H7 (cell line): Measurements from ENCODE around the gene DOCK3. TPM values are rescaled to one million over a fixed set of nuclear protein-coding genes. Genes with fewer than 3 reads are reported as not detected.
A peak's percentile ranks its signal among the peaks of the same experiment; 100 is the strongest.
"Not testable (repeated sequence)": the region's sequence is repeated elsewhere in the genome, so short reads cannot be mapped to it uniquely, and the experiment has no call there.

Source experiments
- DNase-seq: peaks from one replicate; pipeline ENCODE4 v3.0.0; 2012
- H3K27me3 ChIP-seq: 2 replicates; pipeline ENCODE4 v1.6.0; 2011; ENCODE audit warnings: mild to moderate bottlenecking, low read length; ENCODE audit not compliant: control insufficient read depth, insufficient read depth
- H3K36me3 ChIP-seq: replicated peaks from 2 replicates; pipeline ENCODE4 v1.5.1; 2011; ENCODE audit warnings: low read length; ENCODE audit not compliant: control insufficient read depth, insufficient read depth
- H3K4me3 ChIP-seq: 2 replicates; pipeline ENCODE4 v1.5.1; 2011; ENCODE audit warnings: low read depth, mild to moderate bottlenecking, control low read depth, low read length, moderate library complexity; ENCODE audit not compliant: insufficient read depth
- total RNA-seq: library from RNA; depleted of rRNA; stranded (reverse); fragments of >200 nt; shearing (Covaris generic); gene quantifications from 2 replicates; pipeline ENCODE4 v1.2.3, GENCODE V29; 2014

DOCK3 gene
- total RNA-seq, 1 experiment from 2014 or later: 2.0 TPM

- not testable (repeated sequence) for H3K4me3 ChIP-seq, H3K36me3 ChIP-seq, DNase-seq, H3K27me3 ChIP-seq
These were observed 633.3 kb downstream of the DOCK3 start for GRCh38 chr3:51307945-51308607.

DNA sequence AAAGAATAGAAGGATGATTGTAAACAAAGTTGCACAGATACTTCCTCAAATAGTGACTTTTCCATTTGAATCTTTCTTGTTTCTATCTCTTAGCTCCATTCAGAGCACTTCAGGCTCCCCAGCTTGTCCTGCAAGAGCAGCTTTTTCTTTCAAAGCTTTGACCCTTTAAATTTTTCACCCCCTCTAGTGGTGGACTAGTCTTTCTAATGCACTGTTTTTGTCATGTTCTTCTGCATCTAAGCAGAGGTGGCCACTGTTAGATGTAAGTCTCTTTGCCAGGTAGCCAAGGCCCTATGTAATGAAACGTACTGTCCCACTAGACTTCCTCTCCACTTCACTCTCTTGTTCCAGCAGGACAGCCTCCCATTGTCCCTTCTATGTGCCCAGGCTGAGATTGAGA, 636.3 kb downstream of the DOCK3 start:
- peak; percentile 61 for DNase-seq
- H3K36me3 ChIP-seq: no peaks in the 10 kb centered on the region; the same call in none of the 2 replicates
- H3K4me3 ChIP-seq: no peak overlapping the region
- no peaks in the 10 kb centered on the region for H3K27me3 ChIP-seq

DNA sequence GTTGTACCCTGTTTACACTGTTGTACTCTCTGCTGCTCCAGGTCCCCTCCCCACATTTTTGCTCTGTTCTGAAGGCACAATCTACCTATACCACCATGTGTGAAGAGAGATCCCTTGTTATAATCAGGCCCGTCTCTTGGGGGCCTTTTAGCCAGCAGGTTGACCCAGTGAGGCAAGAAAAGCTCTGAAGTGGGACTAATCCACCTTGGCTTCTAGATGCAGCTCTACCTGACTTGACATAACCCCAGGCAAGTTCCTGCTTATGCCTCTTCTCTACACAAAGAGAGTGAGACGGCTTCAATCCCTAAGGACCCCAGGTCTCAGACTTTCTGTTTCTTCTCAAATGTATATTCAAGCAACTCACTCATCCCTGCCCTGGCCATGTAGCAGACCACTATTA, 653.5 kb downstream of the DOCK3 start:
- Histone ChIP-seq H3K36me3 (no peaks in the 10 kb centered on the region), H3K27me3 (no peaks in the 10 kb centered on the region), H3K4me3 (no peak overlapping the region)
- no peak for DNase-seq

DNA sequence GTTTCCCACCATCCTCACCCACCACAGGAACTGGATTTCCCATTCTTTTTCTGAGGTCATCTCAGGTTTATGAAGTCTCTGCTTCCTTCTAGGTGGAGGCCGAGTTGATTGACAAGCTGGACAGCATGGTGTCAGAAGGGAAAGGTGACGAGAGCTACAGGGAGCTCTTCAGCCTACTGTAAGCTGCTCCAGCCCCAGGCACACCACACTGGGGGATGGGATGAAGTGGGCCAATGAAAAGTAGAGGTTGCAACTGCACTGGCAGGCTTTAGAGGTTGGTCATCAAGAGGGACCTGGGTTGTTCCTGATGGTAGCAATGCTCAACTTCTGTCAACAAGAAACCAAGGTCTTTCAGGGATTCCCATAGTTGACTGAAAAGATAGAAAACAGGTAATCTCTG, 655.3 kb downstream of the DOCK3 start:
- Histone ChIP-seq H3K36me3 (no peaks in the 10 kb centered on the region; the same call in 1 of the 2 replicates), H3K4me3 (no peak overlapping the region), H3K27me3 (no peaks in the 10 kb centered on the region)
- DNase-seq: no peak

GRCh38 chr3:51332156-51332555, 657.4 kb downstream of the DOCK3 start:
- Histone ChIP-seq H3K27me3 (no peaks in the 10 kb centered on the region), H3K36me3 (no peaks in the 10 kb centered on the region; the same call in 1 of the 2 replicates), H3K4me3 (no peak overlapping the region)
- no peak for DNase-seq

DNA sequence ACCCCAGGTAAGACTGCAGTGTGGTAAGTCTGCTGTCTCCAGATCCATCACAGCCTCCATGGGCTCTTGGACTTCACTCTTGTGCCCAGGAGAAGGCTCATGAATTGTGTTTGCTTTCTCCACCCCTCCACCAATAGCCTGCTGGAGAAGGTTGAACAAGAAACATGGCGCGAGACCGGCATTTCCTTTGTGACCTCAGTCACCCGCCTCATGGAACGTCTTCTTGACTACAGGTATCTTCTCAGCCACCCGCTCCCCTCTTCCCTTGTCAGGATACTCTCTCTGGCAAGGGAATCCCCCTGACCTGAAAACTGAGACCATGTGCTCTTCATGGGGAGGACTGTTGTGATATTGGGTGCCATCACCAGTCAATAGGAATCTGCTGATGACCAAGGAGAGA, 658.3 kb downstream of the DOCK3 start:
- H3K27me3 ChIP-seq: no peaks in the 10 kb centered on the region
- DNase-seq: no peak
- H3K4me3 ChIP-seq: no peak overlapping the region
- no peaks in the 10 kb centered on the region; the same call in 1 of the 2 replicates for H3K36me3 ChIP-seq

GRCh38 chr3:51336261-51336660, 661.5 kb downstream of the DOCK3 start:
- Histone ChIP-seq H3K27me3 (no peaks in the 10 kb centered on the region), H3K36me3 (peaks cover 6% of the 10 kb centered on the region), H3K4me3 (no peak overlapping the region)
- peak; percentile 35 for DNase-seq

DNA sequence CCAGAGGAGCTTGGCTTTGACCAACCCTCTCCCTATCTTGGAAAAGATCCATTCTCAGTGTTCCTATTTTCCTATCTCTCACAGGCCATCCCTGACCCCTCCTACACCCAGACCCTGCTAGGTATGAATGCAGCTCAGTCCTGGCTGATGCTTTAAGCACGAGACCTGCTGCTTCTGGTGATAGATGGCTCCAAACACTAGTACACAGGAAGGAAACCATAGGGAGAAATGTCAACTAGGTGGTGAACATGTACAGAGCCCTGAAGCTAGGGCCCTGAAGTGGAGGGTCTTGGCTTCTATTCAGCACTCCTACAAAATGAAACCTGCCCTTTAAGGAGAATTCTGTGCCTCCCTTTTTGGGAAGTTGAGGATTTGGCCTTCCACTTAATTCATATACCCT, 662.9 kb downstream of the DOCK3 start:
- DNase-seq: no peak
- H3K36me3 ChIP-seq: peaks cover 6% of the 10 kb centered on the region
- H3K4me3 ChIP-seq: no peak overlapping the region
- no peaks in the 10 kb centered on the region for H3K27me3 ChIP-seq

DNA sequence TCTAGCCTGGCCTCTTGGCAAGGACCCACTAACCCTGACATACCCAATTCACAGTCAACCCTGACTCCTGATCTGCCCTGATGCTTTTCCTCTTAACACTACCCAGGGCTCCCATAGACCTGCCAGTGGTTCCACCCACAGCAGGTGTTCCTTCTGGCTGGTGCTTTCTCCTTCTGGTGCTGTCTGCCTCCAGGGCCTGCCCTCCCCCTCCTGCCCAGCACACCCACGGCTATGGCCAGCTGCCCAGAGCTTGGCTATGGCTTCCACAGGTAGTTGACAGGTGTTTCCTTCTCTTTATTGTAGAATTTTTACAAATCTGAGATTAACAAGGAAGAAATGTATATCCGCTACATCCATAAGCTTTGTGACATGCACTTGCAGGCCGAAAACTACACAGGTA, 663.9 kb downstream of the DOCK3 start:
- peaks cover 7% of the 10 kb centered on the region for H3K36me3 ChIP-seq
- H3K4me3 ChIP-seq: no peak overlapping the region
- H3K27me3 ChIP-seq: no peaks in the 10 kb centered on the region
- no peak for DNase-seq

GRCh38 chr3:51340013-51340829, 665.5 kb downstream of the DOCK3 start:
- Histone ChIP-seq H3K4me3 (no peak overlapping the region), H3K36me3 (peaks cover 7% of the 10 kb centered on the region), H3K27me3 (no peaks in the 10 kb centered on the region)
- DNase-seq: no peak

DNA sequence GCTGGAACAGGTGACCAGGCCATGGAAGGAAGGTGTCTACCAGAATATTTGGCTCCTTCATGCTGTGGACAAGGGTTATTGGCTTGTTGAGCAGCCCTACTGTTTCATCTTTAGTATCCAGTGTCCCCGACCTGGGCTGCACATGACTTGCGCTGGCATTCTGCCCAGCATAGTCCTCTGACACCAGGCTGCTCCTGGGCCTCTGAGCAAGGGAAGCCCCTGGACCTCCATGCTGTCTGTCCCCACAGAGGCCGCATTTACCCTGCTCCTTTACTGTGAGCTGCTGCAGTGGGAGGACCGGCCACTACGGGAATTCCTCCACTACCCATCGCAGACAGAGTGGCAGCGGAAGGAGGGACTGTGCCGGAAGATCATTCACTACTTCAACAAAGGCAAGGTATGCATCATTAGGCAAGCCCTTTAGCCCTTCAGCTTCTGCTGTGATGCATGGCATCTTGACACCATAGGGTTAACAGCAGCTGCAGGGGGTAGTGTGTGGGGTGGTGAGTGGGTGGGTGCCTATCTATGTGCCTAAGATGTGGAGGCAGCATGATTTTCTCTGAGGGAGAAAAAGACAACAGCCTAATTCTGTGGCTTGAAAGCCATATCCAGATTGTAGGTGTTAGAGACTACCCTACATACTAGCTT, 666.4 kb downstream of the DOCK3 start:
- Histone ChIP-seq H3K36me3 (peaks cover 7% of the 10 kb centered on the region), H3K27me3 (no peaks in the 10 kb centered on the region), H3K4me3 (no peak overlapping the region)
- DNase-seq: no peak

DNA sequence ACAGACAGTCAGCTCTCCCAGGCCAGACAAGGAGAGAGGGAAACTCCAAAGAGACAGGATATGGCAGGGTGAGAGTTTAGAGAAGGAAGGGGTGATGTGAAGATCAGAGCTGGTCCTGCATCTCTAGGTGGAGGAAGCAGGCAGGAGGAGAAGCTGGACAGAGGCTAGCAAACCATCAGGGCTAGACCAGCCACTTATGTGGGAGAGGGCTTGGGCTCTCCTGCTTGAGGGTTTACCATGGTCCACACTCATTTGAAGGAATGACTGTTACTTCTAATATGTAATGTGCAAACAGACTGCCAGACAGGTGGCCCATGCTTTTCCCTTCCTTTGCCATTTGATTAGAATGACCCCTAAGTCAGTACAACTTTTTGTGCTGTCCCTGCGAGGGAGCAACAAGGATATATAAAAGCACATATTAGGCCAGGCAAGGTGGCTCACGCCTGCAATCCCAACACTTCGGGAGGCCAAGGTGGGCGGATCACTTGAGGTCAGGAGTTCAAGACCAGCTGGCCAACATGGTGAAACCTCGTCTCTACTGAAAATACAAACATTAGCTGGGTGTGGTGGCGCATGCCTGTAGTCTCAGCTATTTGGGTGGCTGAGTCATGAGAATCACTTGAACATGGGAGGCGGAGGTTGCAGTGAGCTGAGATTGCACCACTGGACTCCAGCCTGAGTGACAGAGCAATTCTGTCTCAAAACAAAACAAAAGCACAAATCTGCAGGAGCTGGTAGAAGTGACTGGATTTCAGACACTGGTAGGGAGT, 669.4 kb downstream of the DOCK3 start:
- DNase-seq: no peak
- Histone ChIP-seq H3K27me3 (no peaks in the 10 kb centered on the region), H3K36me3 (peaks cover 3% of the 10 kb centered on the region), H3K4me3 (no peak overlapping the region)

DNA sequence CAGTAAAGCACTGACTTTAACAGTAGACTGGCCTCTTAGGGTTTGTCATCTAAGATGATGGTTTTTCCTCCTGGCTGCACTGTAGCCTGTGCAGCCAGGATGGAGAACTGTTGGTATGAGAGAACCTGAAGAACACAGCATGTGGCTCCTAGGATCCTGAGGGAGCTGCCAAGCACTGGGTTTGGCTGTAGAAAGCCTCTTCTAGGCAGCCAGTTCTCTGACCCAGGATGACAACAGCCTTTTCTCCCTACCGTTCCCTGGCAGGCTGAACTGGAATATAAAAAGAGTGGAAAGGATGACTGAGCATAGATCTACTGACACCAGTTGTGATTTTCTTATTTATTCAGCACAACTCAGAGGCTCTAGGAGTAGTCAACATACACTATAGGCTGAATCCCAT, 676.0 kb downstream of the DOCK3 start:
- Histone ChIP-seq H3K27me3 (no peaks in the 10 kb centered on the region), H3K36me3 (no peaks in the 10 kb centered on the region; the same call in 1 of the 2 replicates), H3K4me3 (no peak overlapping the region)
- DNase-seq: no peak

DNA sequence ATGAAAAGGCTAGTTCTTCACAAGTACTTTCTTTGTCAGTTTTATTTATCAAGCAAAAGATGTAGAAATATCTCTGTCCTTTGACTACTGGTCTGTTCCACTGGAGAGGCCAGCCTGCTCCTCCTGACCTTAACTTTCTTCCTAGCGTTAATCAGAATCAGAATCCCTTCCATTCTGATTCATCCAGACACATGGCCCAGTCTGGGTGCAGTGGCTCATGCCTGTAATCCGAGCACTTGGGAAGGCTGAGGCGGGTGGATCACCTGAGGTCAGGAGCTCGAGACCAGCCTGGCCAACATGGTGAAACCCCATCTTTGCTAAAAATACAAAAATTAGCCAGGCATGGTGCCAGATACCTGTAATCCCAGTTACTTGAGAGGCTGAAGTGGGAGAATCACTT, 678.4 kb downstream of the DOCK3 start:
- no peaks in the 10 kb centered on the region for H3K27me3 ChIP-seq
- no peak overlapping the region for H3K4me3 ChIP-seq
- no peak for DNase-seq
- H3K36me3 ChIP-seq: peaks cover 1% of the 10 kb centered on the region
